ENCODE results near the gene VPS13D.

VPS13D gene

GRCh38 chr1:12477936-12478611 is 248.2 kb downstream of the VPS13D start:
- peak in 1 of 2 experiments; percentile 30 for DNase-seq

GRCh38 chr1:12478612-12478985 is 248.8 kb downstream of the VPS13D start:
- DNase-seq, result peak in 1 of 2 experiments; percentile 45

- DNase-seq, result no peak
These were observed 249.5 kb downstream of the VPS13D start for GRCh38 chr1:12479311-12479710.

- no peak for DNase-seq
These were observed 250.2 kb downstream of the VPS13D start for GRCh38 chr1:12480041-12480440.

GRCh38 chr1:12480748-12481362 is 251.0 kb downstream of the VPS13D start:
- DNase-seq, result peak in 1 of 2 experiments; percentile 35

- DNase-seq, result no peak
These were observed 252.1 kb downstream of the VPS13D start for GRCh38 chr1:12481928-12482327.

- DNase-seq, result no peak
These were observed 253.2 kb downstream of the VPS13D start for GRCh38 chr1:12482988-12483387.

- DNase-seq, result no peak
These were observed 255.6 kb downstream of the VPS13D start for GRCh38 chr1:12485231-12486058.

- DNase-seq, result no peak
These were observed 256.2 kb downstream of the VPS13D start for GRCh38 chr1:12486059-12486341.

- no peak for DNase-seq
These were observed 256.7 kb downstream of the VPS13D start for GRCh38 chr1:12486401-12487005.

- DNase-seq, result no peak
These were observed 257.7 kb downstream of the VPS13D start for GRCh38 chr1:12487520-12487919.

GRCh38 chr1:12488666-12489354 is 259.0 kb downstream of the VPS13D start:
- DNase-seq, result no peak

- DNase-seq, result no peak
These were observed 260.8 kb downstream of the VPS13D start for GRCh38 chr1:12490532-12491142.

GRCh38 chr1:12491656-12492055 is 261.8 kb downstream of the VPS13D start:
- DNase-seq, result no peak

- no peak for DNase-seq
These were observed 265.9 kb downstream of the VPS13D start for GRCh38 chr1:12495725-12496124.

GRCh38 chr1:12496154-12496961 is 266.5 kb downstream of the VPS13D start:
- no peak for DNase-seq

- DNase-seq, result no peak
These were observed 269.9 kb downstream of the VPS13D start for GRCh38 chr1:12499539-12500240.

GRCh38 chr1:12501661-12502060 is 271.8 kb downstream of the VPS13D start:
- DNase-seq, result peak in 1 of 2 experiments; percentile 34

GRCh38 chr1:12502336-12503109 is 272.7 kb downstream of the VPS13D start:
- peak; percentile 37 to 57 for DNase-seq

GRCh38 chr1:12503709-12504108 is 273.9 kb downstream of the VPS13D start:
- DNase-seq, result no peak

Measured in activated CD4-positive, alpha-beta T cell treated with anti-CD3 and anti-CD28 coated beads, Interleukin-2, amount 50 U/mL, for 48 hours (primary cell).